ENCODE results near the gene TMC1.

DNA sequence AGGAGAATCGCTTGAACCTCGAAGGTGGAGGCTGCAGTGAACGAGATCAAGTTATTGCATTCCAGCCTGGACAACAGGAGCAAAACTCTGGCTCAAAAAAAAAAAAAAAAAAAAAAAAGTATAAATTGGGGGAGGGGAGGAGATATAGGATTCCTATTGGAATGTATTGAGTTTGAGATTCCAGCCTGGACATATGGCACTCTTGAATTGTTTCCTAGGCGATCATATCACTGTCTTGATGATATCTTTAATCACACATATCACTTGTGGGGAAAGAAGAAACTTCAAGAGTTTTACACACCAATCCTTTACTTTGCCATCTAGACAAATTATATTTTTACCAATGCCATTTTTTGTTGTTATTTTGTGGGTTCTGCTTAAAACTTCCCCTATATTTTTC is 42.4 kb downstream of the TMC1 start:
- TF ChIP-seq POLR2AphosphoS5 (IDR thresholded peaks at IDR 0.05) (no peak), EP300 (IDR thresholded peaks at IDR 0.05; ENCODE audit: low read depth) (no peak), POLR2A (IDR thresholded peaks at IDR 0.05) (no peak)
- TF ChIP-seq, protein P1, sequence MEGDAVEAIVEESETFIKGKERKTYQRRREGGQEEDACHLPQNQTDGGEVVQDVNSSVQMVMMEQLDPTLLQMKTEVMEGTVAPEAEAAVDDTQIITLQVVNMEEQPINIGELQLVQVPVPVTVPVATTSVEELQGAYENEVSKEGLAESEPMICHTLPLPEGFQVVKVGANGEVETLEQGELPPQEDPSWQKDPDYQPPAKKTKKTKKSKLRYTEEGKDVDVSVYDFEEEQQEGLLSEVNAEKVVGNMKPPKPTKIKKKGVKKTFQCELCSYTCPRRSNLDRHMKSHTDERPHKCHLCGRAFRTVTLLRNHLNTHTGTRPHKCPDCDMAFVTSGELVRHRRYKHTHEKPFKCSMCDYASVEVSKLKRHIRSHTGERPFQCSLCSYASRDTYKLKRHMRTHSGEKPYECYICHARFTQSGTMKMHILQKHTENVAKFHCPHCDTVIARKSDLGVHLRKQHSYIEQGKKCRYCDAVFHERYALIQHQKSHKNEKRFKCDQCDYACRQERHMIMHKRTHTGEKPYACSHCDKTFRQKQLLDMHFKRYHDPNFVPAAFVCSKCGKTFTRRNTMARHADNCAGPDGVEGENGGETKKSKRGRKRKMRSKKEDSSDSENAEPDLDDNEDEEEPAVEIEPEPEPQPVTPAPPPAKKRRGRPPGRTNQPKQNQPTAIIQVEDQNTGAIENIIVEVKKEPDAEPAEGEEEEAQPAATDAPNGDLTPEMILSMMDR (IDR thresholded peaks at IDR 0.05): no peak

All from transverse colon (tissue), 4 donors.